C4-2B (cell line): ENCODE results near the gene HCN4.

Source experiments
- ZFX ChIP-seq: fragments of 450-650 bp; IDR thresholded peaks from 2 replicates; pipeline ENCODE4 v1.6.1; 2017
- TF ChIP-seq, protein P1 (sequence below): fragments of 450-650 bp; conservative IDR thresholded peaks from 2 replicates; pipeline ENCODE4 v1.5.1; 2017; ENCODE audit warnings: mild to moderate bottlenecking

DNA sequence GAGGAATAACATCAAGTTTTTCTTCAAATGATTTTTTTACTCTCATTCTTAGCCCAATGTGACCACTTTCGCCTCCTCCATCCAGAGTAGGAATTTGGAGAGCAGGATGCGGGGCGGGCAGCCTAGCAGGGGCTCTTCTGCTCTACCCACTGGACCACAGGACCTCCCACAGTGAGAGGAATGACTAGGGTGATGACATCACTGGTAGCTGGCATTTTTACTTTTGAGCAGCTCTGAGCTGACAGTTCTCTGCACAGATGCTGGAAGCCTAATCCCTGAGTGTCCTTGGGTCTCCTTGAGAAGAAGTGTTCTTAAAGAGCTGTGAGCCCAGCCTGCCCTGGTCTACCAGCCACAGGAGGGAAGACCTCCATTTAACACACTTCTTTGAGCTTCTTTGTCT, 1.4 kb upstream of the HCN4 start:
- TF ChIP-seq, protein P1, sequence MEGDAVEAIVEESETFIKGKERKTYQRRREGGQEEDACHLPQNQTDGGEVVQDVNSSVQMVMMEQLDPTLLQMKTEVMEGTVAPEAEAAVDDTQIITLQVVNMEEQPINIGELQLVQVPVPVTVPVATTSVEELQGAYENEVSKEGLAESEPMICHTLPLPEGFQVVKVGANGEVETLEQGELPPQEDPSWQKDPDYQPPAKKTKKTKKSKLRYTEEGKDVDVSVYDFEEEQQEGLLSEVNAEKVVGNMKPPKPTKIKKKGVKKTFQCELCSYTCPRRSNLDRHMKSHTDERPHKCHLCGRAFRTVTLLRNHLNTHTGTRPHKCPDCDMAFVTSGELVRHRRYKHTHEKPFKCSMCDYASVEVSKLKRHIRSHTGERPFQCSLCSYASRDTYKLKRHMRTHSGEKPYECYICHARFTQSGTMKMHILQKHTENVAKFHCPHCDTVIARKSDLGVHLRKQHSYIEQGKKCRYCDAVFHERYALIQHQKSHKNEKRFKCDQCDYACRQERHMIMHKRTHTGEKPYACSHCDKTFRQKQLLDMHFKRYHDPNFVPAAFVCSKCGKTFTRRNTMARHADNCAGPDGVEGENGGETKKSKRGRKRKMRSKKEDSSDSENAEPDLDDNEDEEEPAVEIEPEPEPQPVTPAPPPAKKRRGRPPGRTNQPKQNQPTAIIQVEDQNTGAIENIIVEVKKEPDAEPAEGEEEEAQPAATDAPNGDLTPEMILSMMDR, result no peak
- no peak for TF ChIP-seq ZFX
